WTC11 (cell line): Measurements from ENCODE around the gene TAS2R13.

Experiments used
- ATF3 ChIP-seq: sonication (generic); formaldehyde crosslinking; conservative IDR thresholded peaks from 2 replicates; pipeline ENCODE4 v1.8.1; 2022; ENCODE audit warnings: mild to moderate bottlenecking, missing genetic modification reagents
- HMGXB4 ChIP-seq: sonication (generic); formaldehyde crosslinking; IDR thresholded peaks from 2 replicates; pipeline ENCODE4 v1.8.1; 2023; ENCODE audit warnings: mild to moderate bottlenecking, moderate library complexity, missing genetic modification reagents
- PREB ChIP-seq: sonication (generic); formaldehyde crosslinking; IDR thresholded peaks from 2 replicates; pipeline ENCODE4 v1.8.1; 2022; ENCODE audit warnings: mild to moderate bottlenecking, missing genetic modification reagents, moderate library complexity, borderline replicate concordance
- TCF7 ChIP-seq: sonication (generic); formaldehyde crosslinking; IDR thresholded peaks from 2 replicates; pipeline ENCODE4 v1.8.0; 2022; ENCODE audit warnings: mild to moderate bottlenecking, low read depth, missing genetic modification reagents, moderate library complexity
- USF2 ChIP-seq: sonication (generic); formaldehyde crosslinking; IDR thresholded peaks from 2 replicates; pipeline ENCODE4 v1.8.1; 2023; ENCODE audit warnings: mild to moderate bottlenecking, missing genetic modification reagents, moderate library complexity
- ZNF532 ChIP-seq: fragments of 250-450 bp; sonication (Bioruptor Pico); IDR thresholded peaks from 2 replicates; pipeline ENCODE4 v1.9.0; 2021; ENCODE audit warnings: mild to moderate bottlenecking, borderline replicate concordance
- TF ChIP-seq, protein P1 (sequence below): fragments of 200-600 bp; IDR thresholded peaks from 2 replicates; pipeline ENCODE4 v1.8.0; 2022; ENCODE audit warnings: antibody characterized with exemption
- TF ChIP-seq, protein P2 (sequence below): sonication (generic); formaldehyde crosslinking; IDR thresholded peaks from 2 replicates; pipeline ENCODE4 v1.8.0; 2022; ENCODE audit warnings: mild to moderate bottlenecking, missing genetic modification reagents

GRCh38 chr12:10891937-10892336 is 17.4 kb downstream of the TAS2R13 start:
- TF ChIP-seq, protein P1, sequence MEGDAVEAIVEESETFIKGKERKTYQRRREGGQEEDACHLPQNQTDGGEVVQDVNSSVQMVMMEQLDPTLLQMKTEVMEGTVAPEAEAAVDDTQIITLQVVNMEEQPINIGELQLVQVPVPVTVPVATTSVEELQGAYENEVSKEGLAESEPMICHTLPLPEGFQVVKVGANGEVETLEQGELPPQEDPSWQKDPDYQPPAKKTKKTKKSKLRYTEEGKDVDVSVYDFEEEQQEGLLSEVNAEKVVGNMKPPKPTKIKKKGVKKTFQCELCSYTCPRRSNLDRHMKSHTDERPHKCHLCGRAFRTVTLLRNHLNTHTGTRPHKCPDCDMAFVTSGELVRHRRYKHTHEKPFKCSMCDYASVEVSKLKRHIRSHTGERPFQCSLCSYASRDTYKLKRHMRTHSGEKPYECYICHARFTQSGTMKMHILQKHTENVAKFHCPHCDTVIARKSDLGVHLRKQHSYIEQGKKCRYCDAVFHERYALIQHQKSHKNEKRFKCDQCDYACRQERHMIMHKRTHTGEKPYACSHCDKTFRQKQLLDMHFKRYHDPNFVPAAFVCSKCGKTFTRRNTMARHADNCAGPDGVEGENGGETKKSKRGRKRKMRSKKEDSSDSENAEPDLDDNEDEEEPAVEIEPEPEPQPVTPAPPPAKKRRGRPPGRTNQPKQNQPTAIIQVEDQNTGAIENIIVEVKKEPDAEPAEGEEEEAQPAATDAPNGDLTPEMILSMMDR, result no peak
- TF ChIP-seq PREB (no peak), USF2 (CRISPR knock-in tag) (no peak), ATF3 (CRISPR knock-in tag) (no peak), TCF7 (no peak), HMGXB4 (CRISPR knock-in tag) (no peak), ZNF532 (no peak)
- TF ChIP-seq, protein P2, sequence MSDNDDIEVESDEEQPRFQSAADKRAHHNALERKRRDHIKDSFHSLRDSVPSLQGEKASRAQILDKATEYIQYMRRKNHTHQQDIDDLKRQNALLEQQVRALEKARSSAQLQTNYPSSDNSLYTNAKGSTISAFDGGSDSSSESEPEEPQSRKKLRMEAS, result no peak
